ENCODE data around the gene DCP1B. TPM values are rescaled to one million over a fixed set of nuclear protein-coding genes. Genes with fewer than 3 reads are reported as not detected.
"Not testable (repeated sequence)": the region's sequence is repeated elsewhere in the genome, so short reads cannot be mapped to it uniquely, and the experiment has no call there.

DCP1B gene
- polyA plus RNA-seq, 10 donors: 9.1 to 14.6 (median 12.1) TPM

DNA sequence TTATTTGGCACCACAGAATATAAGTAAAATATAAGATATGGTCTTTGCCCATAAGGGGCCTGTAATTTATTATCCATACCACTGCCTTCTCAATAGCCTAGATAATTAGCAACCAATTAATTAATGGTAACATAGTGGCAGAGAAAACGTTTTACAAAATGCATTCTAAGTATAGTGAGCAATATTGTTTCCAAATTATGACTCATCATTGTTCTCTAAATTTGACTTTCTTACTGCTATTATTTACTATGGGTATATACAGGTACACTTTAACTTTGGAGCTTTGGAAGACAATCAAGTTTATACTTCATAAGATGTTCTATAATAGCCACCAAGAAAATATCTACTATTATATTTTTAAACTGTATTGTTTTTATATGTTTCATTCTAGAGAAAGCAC, 26.7 kb downstream of the DCP1B start:
- no peak for DNase-seq

DNA sequence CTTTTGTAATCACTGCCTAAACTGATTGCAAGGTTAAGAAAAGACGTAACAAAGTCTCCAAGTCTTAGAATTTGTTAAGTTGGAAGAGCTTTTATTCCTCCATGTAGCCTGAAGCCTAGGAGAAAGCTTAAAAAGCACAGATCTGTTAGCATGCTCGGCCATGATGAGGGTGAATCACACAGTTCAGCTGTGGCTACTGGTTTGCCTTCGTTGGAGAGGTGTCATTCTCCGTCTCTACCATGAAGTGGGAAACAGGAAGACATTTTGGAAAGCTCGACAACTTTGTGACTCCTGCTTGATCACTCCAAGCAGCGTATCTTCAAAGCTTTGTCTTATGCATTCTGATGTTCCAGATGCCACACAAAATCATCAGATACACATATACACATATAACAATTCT, 27.1 kb downstream of the DCP1B start:
- DNase-seq: no peak

GRCh38 chr12:1974812-1975211, 29.4 kb downstream of the DCP1B start:
- no peak for DNase-seq

DNA sequence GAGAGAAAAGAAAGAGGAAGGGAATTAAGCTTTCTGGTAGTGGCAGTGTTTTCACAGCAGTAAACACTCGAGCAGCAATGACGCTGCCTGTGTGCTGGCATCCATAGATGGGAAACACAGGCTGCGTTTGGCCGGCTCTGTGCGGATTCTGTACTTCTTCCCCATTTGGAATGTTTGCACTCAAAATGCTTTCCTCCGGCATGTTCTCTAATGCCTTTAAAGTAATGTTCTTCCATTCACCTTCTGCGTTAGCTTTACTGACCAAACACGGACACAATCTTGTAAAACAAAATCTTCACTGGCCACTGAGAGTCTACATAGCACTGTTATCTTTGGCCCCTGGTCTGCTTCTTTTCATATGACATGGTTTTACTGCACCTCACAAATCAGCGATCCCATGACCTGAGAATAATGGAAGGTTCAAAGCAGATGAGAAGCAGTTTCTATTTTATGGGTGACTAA, 31.4 kb downstream of the DCP1B start:
- peak in 2 of 3 donors; percentile 30 to 60 for DNase-seq

DNA sequence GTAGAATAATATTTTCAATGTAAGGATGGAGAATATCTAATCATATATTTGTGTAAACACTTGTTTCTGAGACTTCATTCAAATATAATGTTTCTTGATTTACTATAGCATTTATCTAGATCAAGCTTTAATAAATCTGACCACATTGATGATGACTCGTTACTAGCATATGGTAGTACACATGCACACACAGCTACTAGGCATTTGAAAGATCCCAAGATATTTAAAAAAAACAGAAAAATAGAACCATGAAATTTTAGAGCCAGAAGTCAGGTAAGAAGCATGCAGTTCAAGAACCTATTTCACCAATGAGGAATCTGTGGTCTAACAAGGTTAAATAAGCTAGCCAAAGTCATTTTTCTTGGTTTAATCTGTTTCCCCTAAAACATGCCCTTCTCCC, 32.0 kb downstream of the DCP1B start:
- peak in 1 of 3 donors; percentile 41 for DNase-seq

- no peak for DNase-seq
Measured at GRCh38 chr12:1970331-1970900, 33.8 kb downstream of the DCP1B start.

DNA sequence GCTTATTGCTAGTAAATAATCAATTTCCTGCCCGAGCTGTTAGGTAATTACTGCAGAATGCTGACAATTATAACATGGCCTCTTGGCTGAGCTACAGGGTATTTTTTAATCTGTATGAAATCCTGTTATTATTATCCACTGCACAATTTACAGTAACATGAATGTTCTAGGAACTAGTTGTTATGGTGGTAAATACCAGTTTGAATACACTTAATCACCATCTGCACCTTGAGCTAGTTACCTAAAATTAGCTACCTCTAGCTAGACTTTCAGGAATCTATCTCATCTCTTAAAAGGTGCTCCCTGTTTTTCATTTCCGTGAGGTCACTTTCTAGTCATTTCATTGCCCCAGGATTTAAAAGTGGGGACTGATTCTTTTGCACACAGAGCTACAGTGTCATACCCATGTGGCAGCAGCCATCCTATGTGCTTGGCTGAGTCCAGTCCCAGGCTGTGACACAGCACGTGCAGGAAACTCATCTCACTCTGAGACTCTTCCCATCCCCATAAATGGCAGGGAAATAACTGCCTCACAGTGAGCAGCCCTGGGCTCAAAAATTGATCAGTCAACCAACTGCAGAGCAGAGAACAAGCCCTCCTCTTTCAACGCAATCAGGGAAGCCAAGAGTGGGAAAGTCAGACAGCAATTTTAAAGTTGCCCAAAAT, 37.6 kb downstream of the DCP1B start:
- DNase-seq: no peak

DNA sequence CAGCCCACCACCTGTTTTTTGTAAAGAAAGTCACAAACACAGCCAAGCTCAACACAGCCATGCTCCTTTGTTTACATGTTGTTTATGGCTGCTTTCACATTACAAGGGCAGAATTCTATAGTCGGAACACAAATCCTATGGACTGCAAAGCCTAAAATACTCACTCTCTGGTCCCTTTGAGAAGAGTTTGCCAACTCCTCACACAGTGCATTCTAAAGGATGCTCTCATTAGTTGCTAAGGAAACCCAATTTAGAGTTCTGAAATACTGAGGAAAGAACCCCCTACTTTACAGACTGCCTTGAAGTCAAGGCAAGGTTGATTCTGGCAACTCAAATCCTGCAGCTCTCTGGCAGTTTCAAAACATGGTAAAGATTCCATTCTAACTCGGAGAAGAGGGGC, 38.3 kb downstream of the DCP1B start:
- DNase-seq: no peak

- DNase-seq: no peak
Measured at GRCh38 chr12:1962051-1963020, 41.9 kb downstream of the DCP1B start.

DNA sequence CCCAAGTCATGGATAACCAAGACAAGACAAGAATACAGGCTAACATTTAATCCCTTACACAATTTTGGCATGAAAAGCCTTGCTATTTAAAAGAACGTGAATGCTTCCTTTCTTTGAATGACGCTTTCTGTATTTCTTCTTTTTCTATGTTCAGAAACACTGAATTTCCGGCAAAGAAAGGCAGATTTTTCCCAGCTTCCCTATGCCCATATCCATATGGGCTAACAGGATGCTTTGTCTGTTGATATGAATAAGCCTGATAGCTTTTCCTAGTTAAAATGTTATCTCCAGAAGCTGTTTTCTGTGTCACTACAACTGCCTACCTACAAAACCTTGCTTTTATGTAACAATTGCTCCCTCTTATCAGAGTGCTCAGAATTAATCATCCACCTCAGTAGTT, 47.5 kb downstream of the DCP1B start:
- DNase-seq: no peak

GRCh38 chr12:1949771-1950470, 54.3 kb downstream of the DCP1B start:
- no peak for DNase-seq

DNA sequence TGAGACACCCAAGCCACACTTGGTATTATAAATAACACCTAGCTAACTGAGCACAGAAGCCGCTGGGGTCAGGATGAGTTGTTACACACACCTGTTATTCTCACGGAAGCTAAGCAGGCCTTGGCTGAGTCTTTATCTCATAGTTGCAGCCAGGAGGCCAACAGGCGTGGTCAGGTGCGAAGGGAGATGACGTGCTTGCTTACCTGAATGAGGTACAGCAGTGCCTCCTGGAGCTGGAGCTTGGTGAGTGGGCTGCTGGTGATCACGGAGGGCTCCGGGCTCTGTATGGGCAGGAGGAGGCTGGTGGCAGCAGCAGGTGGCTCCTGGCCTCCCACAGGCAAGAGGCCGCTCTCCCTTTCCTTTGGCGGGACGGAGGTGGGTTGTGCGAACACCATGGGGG, 55.4 kb downstream of the DCP1B start:
- no peak for DNase-seq

DNA sequence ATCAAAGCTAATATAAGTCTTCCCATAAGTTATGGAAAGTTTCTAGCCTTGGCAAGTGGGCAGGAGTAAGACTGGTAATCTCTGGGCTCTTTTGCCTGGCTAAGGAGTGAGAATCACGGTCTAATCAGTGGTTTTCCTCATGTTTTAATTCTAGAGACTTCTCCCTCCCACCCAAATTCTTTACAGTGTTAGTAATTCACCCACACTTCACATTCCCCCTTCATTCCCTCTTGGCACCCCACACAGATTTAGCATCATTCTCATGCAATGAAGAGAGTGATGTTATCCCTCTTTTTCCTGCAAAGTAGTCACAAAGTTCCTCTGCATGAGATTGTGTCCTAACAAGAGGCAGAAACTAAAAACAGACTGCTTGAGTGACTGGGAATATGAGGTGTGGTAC, 57.2 kb downstream of the DCP1B start:
- no peak for DNase-seq

GRCh38 chr12:1946296-1946695, 58.0 kb downstream of the DCP1B start:
- DNase-seq: no peak

- DNase-seq: not testable (repeated sequence)
Measured at GRCh38 chr12:1945502-1945901, 58.8 kb downstream of the DCP1B start.

- DNase-seq: peak; percentile 77 to 92 (median 91)
Measured at GRCh38 chr12:1939801-1940607, 64.3 kb downstream of the DCP1B start.

GRCh38 chr12:1939331-1939730, 64.9 kb downstream of the DCP1B start:
- DNase-seq: no peak

DNA sequence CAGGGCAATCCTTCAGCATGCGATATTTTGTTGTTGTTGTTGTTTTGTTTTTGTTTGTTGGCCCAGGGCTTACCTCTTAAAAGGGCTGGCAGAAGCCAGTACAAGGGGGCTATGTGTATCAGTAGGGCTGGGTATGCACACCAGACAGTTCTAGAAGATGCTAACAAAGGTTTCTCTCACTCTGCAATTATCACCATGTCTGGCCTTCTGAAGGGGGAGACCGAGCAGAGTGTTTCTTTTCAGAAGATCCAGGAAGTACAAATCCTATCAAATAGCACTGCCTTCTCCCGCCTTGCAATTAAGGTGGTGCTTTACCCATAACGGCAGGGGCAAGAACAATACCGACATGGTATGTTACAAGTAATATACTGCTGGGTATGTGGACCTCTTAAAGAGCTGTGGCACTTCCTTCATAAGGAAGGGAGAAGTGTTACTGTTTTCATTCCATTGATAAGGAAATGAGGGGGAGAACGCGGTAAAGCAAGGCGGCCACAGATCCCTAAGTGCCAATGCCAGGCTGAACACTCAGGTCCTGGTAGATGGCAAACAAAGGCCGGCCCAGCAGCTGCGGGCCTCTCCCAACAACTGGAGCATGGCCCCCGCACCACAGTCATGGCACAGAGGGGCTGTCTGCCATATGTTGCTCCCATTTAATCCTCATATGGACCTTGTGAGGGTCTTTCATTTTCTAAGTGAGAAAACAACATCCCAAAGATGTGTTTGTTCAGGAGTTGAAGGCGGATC, 66.6 kb downstream of the DCP1B start:
- DNase-seq: no peak

- peak in 1 of 3 donors; percentile 40 for DNase-seq
Measured at GRCh38 chr12:1936406-1937320, 67.6 kb downstream of the DCP1B start.

All from muscle of back (tissue), 11 donors.